HEK293T (cell line): ENCODE results near the gene BCCIP.
A peak's percentile ranks its signal among the peaks of the same experiment; 100 is the strongest.

Experiments
- CTCF ChIA-PET: fragments of 350-600 bp; formaldehyde crosslinking; extraction: SDS; loops from one replicate; lab custom pipeline; 2021; ENCODE audit warnings: antibody characterized with exemption, inconsistent platforms; lab: Yijun Ruan, JAX
- POLR2A ChIA-PET: fragments of 350-600 bp; formaldehyde crosslinking; extraction: SDS; loops from one replicate; lab custom pipeline; 2020; ENCODE audit warnings: antibody characterized with exemption, inconsistent platforms; lab: Yijun Ruan, JAX
- DNase-seq: peaks from one replicate; pipeline ENCODE4 v3.0.0; 2012; ENCODE audit warnings: mixed read lengths; ENCODE audit errors: extremely low spot score
- ARNT ChIP-seq: fragments of 450-650 bp; IDR thresholded peaks from 2 replicates; pipeline ENCODE4 v1.6.1; 2017; ENCODE audit warnings: mild to moderate bottlenecking
- BHLHE40 ChIP-seq: fragments of 450-650 bp; IDR thresholded peaks from 2 replicates; pipeline ENCODE4 v1.6.1; 2016; ENCODE audit warnings: mild to moderate bottlenecking, moderate library complexity, borderline replicate concordance
- CTBP1 ChIP-seq: fragments of 450-650 bp; IDR thresholded peaks from 2 replicates; pipeline ENCODE4 v1.6.1; 2016; ENCODE audit warnings: borderline replicate concordance
- ELF4 ChIP-seq: fragments of 450-650 bp; IDR thresholded peaks from 2 replicates; pipeline ENCODE4 v1.6.1; 2017; ENCODE audit warnings: antibody characterized with exemption
- FOXA1 ChIP-seq: fragments of 450-650 bp; IDR thresholded peaks from 2 replicates; pipeline ENCODE4 v1.6.1; 2016; ENCODE audit warnings: mild to moderate bottlenecking
- FOXK2 ChIP-seq: fragments of 450-650 bp; IDR thresholded peaks from 2 replicates; pipeline ENCODE4 v1.6.1; 2016; ENCODE audit warnings: mild to moderate bottlenecking
- FOXM1 ChIP-seq: fragments of 450-650 bp; IDR thresholded peaks from 2 replicates; pipeline ENCODE4 v1.6.1; 2017; ENCODE audit warnings: mild to moderate bottlenecking, borderline replicate concordance
- HDGF ChIP-seq: fragments of 450-650 bp; IDR thresholded peaks from 2 replicates; pipeline ENCODE4 v1.6.1; 2017; ENCODE audit warnings: antibody characterized with exemption, borderline replicate concordance
- L3MBTL2 ChIP-seq: fragments of 450-650 bp; conservative IDR thresholded peaks from 2 replicates; pipeline ENCODE4 v1.6.1; 2016; ENCODE audit warnings: mild to moderate bottlenecking
- LEF1 ChIP-seq: fragments of 450-650 bp; IDR thresholded peaks from 2 replicates; pipeline ENCODE4 v1.6.1; 2017; ENCODE audit warnings: mild to moderate bottlenecking, borderline replicate concordance
- NFRKB ChIP-seq: fragments of 450-650 bp; IDR thresholded peaks from 2 replicates; pipeline ENCODE4 v1.6.1; 2016; ENCODE audit warnings: mild to moderate bottlenecking, moderate library complexity
- SP1 ChIP-seq: fragments of 450-650 bp; IDR thresholded peaks from 2 replicates; pipeline ENCODE4 v1.6.1; 2017
- SUZ12 ChIP-seq: fragments of 450-650 bp; IDR thresholded peaks from 2 replicates; pipeline ENCODE4 v1.6.1; 2016; ENCODE audit warnings: mild to moderate bottlenecking
- TARDBP ChIP-seq: fragments of 450-650 bp; IDR thresholded peaks from 2 replicates; pipeline ENCODE4 v1.6.1; 2016
- ZNF384 ChIP-seq: fragments of 450-650 bp; IDR thresholded peaks from 2 replicates; pipeline ENCODE4 v1.6.1; 2016
- TF ChIP-seq, protein P1 (sequence below): fragments of 450-650 bp; IDR thresholded peaks from 2 replicates; pipeline ENCODE4 v1.6.1; 2016

BCCIP gene

DNA sequence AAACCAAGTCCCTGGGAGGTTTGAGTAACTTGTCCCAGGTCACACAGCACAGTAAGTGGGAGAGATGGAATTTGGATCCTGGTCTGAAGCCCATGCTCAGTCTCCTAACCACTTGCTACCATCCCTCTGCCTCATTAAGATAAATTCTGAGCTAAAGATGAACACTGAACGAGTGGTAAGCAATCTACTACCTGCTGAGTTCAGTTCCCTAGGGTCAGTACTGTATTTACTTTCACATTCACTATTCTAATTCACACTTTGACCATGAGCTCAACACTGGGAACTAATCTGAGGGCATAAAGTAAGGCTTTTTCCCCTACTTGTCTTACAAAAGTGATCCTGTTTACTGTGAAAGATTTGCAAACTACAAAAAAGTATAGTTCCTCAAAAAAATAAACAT lies 2.6 kb upstream of the BCCIP start:
- DNase-seq: no peak
- CTCF ChIA-PET: no interaction called here
- no peak for TF ChIP-seq SP1
- TF ChIP-seq HDGF: no peak
- no peak for TF ChIP-seq FOXK2
- no peak for TF ChIP-seq NFRKB
- no peak for TF ChIP-seq LEF1
- TF ChIP-seq ZNF384: no peak
- TF ChIP-seq BHLHE40: no peak
- TF ChIP-seq ARNT: no peak
- no peak for TF ChIP-seq SUZ12
- TF ChIP-seq CTBP1: no peak
- TF ChIP-seq FOXA1: no peak
- no peak for TF ChIP-seq TARDBP
- no peak for TF ChIP-seq L3MBTL2
- TF ChIP-seq, protein P1, sequence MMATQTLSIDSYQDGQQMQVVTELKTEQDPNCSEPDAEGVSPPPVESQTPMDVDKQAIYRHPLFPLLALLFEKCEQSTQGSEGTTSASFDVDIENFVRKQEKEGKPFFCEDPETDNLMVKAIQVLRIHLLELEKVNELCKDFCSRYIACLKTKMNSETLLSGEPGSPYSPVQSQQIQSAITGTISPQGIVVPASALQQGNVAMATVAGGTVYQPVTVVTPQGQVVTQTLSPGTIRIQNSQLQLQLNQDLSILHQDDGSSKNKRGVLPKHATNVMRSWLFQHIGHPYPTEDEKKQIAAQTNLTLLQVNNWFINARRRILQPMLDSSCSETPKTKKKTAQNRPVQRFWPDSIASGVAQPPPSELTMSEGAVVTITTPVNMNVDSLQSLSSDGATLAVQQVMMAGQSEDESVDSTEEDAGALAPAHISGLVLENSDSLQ: no peak
- TF ChIP-seq FOXM1: no peak
- TF ChIP-seq ELF4: no peak
- POLR2A ChIA-PET: no interaction called here

DNA sequence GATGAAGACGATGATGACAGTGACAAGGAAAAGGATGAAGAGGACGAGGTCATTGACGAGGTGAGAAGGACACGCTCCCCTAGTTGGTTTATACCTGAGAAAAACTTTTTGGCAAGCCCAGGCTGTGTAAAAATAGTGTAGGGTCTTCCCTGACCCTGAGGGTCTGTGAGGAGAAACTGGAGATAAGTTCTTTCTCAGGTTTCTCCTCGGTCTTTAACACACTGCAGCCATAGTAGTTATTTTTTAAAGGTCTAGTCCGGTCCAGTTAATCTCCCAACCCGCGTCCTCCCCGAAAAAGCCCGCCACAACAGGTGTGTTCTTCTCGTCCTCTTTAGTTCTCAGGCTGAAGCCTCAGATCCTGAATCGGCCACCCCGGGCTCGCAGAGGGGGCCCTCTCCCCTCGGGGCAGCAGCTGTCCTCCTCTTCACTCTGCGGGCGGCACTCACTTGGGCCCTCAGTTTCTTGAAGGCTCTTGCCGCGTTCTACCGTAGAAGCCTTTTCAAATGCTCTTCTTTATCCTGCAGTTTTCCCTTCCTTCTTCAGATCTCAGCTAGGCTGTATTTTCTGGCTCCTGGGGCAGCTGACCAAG lies 411 bp downstream of the BCCIP start:
- ChIA-PET POLR2A (interaction anchor here (1.0 to 1.7 kb wide), 5 partner anchors 9 to 104 kb away, joined by 3 to 7 read pairs (median 6); partner anchors contain the start of gene EDRF1), CTCF (no interaction called here)
- DNase-seq: no peak
- TF ChIP-seq ELF4: no peak
- no peak for TF ChIP-seq ARNT
- TF ChIP-seq BHLHE40: no peak
- TF ChIP-seq CTBP1: no peak
- TF ChIP-seq SUZ12: no peak
- TF ChIP-seq FOXK2: no peak
- TF ChIP-seq TARDBP: no peak
- no peak for TF ChIP-seq FOXM1
- no peak for TF ChIP-seq HDGF
- TF ChIP-seq, protein P1: no peak
- no peak for TF ChIP-seq NFRKB
- TF ChIP-seq ZNF384: no peak

GRCh38 chr10:125824736-125825135 lies 1.4 kb downstream of the BCCIP start:
- TF ChIP-seq, protein P1: peak; percentile 28; the same call in 1 of the 2 replicates
- TF ChIP-seq FOXM1: no peak
- ChIA-PET CTCF (no interaction called here), POLR2A (no interaction called here)
- DNase-seq: no peak

GRCh38 chr10:125827133-125827532 lies 3.8 kb downstream of the BCCIP start:
- no peak for DNase-seq
- ChIA-PET POLR2A (no interaction called here), CTCF (no interaction called here)
- TF ChIP-seq CTBP1: no peak
- no peak for TF ChIP-seq SUZ12
- no peak for TF ChIP-seq TARDBP
- no peak for TF ChIP-seq FOXK2
- no peak for TF ChIP-seq ARNT
- no peak for TF ChIP-seq L3MBTL2

DNA sequence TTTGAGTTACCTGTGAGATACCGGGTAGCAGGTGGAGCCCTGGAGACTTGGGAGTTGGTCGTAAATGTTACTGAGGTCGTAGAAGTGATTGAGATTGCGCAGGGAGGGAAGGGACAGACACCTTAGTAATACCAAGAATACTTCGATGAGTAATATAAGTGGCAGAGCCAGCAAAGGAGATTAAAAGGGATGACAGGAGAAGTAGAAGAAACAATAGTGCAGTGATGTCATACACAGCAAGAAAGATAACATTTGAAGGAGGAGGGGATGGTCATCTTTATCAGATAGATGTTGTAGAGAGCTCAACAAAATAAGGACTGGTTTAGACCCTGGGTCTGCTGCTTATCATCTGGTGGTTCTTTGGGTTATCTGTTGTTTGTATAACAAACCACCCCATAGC lies 5.0 kb downstream of the BCCIP start:
- TF ChIP-seq ELF4: no peak
- ChIA-PET CTCF (no interaction called here), POLR2A (no interaction called here)
- no peak for DNase-seq

DNA sequence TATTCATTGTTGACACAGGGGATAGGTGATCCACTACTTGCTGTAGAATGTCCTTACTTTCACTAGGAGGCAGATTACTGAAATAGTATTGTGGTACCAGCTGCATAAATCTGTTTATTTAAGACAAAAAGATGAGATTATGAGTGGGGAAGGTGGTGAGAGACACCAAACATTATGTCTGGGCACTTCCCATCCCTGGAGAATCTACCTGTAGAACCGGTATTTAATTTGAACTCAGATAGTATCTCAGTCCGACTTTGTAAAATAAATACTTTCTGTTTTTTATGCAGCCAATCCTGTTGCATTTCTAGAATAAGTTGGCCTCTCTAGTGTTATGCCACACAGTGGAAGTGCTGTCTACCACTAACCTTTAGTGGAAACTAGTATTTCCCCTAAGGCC lies 13.4 kb downstream of the BCCIP start:
- TF ChIP-seq HDGF: no peak
- ChIA-PET CTCF (no interaction called here), POLR2A (no interaction called here)
- no peak for DNase-seq

- no peak for DNase-seq
- TF ChIP-seq LEF1 (no peak), NFRKB (no peak), FOXM1 (no peak), SUZ12 (no peak), ZNF384 (no peak), ARNT (no peak), SP1 (no peak), FOXK2 (no peak), L3MBTL2 (no peak), ELF4 (no peak), TARDBP (no peak), HDGF (no peak), CTBP1 (no peak), FOXA1 (no peak), BHLHE40 (no peak)
- TF ChIP-seq, protein P1: no peak
- POLR2A ChIA-PET: no interaction called here
- CTCF ChIA-PET: interaction anchor here (0.6 kb wide), 2 partner anchors 22 to 722 kb away, joined by 3 to 5 read pairs; no protein-coding TSS in a partner anchor
Observed at GRCh38 chr10:125838802-125839575, 15.6 kb downstream of the BCCIP start.
